NOMO-1 (cell line): ENCODE data around the gene C4A.
"Not testable (repeated sequence)": the region's sequence is repeated elsewhere in the genome, so short reads cannot be mapped to it uniquely, and the experiment has no call there.

ENCODE experiments used
- DNase-seq, 2 experiments: peaks; one replicate each; lab custom pipeline; 2025; ENCODE audit not compliant: unreplicated experiment in 2 of 2; lab: John Stamatoyannopoulos, UW

The C4A gene

GRCh38 chr6:31958741-31959739 lies 22.8 kb upstream of the C4A start, which contains the start of the genes NELFE and SKIC2:
NELFE (minus strand) TSS chr6:31958971; CDS start chr6:31958446, 525 bp downstream.
SKIC2 (plus strand) TSS chr6:31959175; CDS start chr6:31959193, 18 bp downstream.
- peak; percentile 95 to 97 for DNase-seq

- DNase-seq = no peak
These were observed 20.2 kb upstream of the C4A start for GRCh38 chr6:31961616-31962015.

- no peak for DNase-seq
These were observed 17.9 kb upstream of the C4A start for GRCh38 chr6:31963921-31964320.

- DNase-seq = no peak
These were observed 16.2 kb upstream of the C4A start for GRCh38 chr6:31965700-31966099.

GRCh38 chr6:31966506-31966905 lies 15.4 kb upstream of the C4A start:
- DNase-seq = no peak

- no peak for DNase-seq
These were observed 14.6 kb upstream of the C4A start for GRCh38 chr6:31966997-31967925.

GRCh38 chr6:31967926-31968320 lies 13.9 kb upstream of the C4A start:
- DNase-seq = no peak

GRCh38 chr6:31968326-31968725 lies 13.5 kb upstream of the C4A start:
- DNase-seq = no peak

- no peak for DNase-seq
These were observed 12.8 kb upstream of the C4A start for GRCh38 chr6:31968791-31969711.

GRCh38 chr6:31969712-31970603 lies 11.9 kb upstream of the C4A start:
- no peak for DNase-seq

- no peak for DNase-seq
These were observed 11.1 kb upstream of the C4A start for GRCh38 chr6:31970604-31971271.

GRCh38 chr6:31971279-31971992 lies 10.4 kb upstream of the C4A start:
- DNase-seq = no peak

- DNase-seq = peak; percentile 96 to 99
These were observed 9.7 kb upstream of the C4A start, which contains the start of gene DXO for GRCh38 chr6:31971993-31972708. DXO (minus strand) TSS chr6:31972138; CDS start chr6:31971675, 463 bp downstream.

GRCh38 chr6:31972709-31973350 lies 9.0 kb upstream of the C4A start:
- no peak for DNase-seq

- DNase-seq = not testable (repeated sequence)
These were observed 5.8 kb upstream of the C4A start for GRCh38 chr6:31976065-31976464.

- no peak for DNase-seq
These were observed 3.9 kb upstream of the C4A start for GRCh38 chr6:31977816-31978431.
